Measurements from ENCODE around the gene LMTK3.
A peak's percentile ranks its signal among the peaks of the same experiment; 100 is the strongest.
"Not testable (repeated sequence)": the region's sequence is repeated elsewhere in the genome, so short reads cannot be mapped to it uniquely, and the experiment has no call there.

LMTK3 gene

GRCh38 chr19:48540110-48540509 is 28.5 kb upstream of the LMTK3 start:
- DNase-seq: no peak

- DNase-seq: no peak
These were observed 28.0 kb upstream of the LMTK3 start for GRCh38 chr19:48539503-48540096.

- DNase-seq: not testable (repeated sequence)
These were observed 26.4 kb upstream of the LMTK3 start for GRCh38 chr19:48538057-48538456.

- DNase-seq: no peak
These were observed 25.9 kb upstream of the LMTK3 start for GRCh38 chr19:48537541-48537940.

GRCh38 chr19:48533770-48534169 is 22.1 kb upstream of the LMTK3 start:
- no peak for DNase-seq

- no peak for DNase-seq
These were observed 19.1 kb upstream of the LMTK3 start for GRCh38 chr19:48530770-48531169.

- no peak for DNase-seq
These were observed 18.6 kb upstream of the LMTK3 start for GRCh38 chr19:48530066-48530720.

GRCh38 chr19:48529156-48529555 is 17.5 kb upstream of the LMTK3 start:
- DNase-seq: no peak

- DNase-seq: no peak
These were observed 13.1 kb upstream of the LMTK3 start for GRCh38 chr19:48524732-48525131.

GRCh38 chr19:48524221-48524620 is 12.6 kb upstream of the LMTK3 start:
- no peak for DNase-seq

GRCh38 chr19:48520134-48520533 is 8.5 kb upstream of the LMTK3 start:
- DNase-seq: no peak

GRCh38 chr19:48519426-48519825 is 7.8 kb upstream of the LMTK3 start:
- not testable (repeated sequence) for DNase-seq

- DNase-seq: no peak
These were observed 6.6 kb upstream of the LMTK3 start for GRCh38 chr19:48518207-48518606.

GRCh38 chr19:48516536-48516935 is 4.9 kb upstream of the LMTK3 start:
- DNase-seq: no peak

- DNase-seq: no peak
These were observed 2.5 kb upstream of the LMTK3 start for GRCh38 chr19:48514123-48514458.

GRCh38 chr19:48513289-48514122 is 1.9 kb upstream of the LMTK3 start:
- peak; percentile 68 for DNase-seq

- no peak for DNase-seq
These were observed 1.1 kb upstream of the LMTK3 start for GRCh38 chr19:48512504-48513288.

- no peak for DNase-seq
These were observed 309 bp downstream of the LMTK3 start for GRCh38 chr19:48511321-48511731.

GRCh38 chr19:48510421-48511268 is 990 bp downstream of the LMTK3 start:
- DNase-seq: peak; percentile 67

GRCh38 chr19:48509467-48510194 is 2.0 kb downstream of the LMTK3 start:
- no peak for DNase-seq

- DNase-seq: no peak
These were observed 2.8 kb downstream of the LMTK3 start for GRCh38 chr19:48508729-48509411.

Data from stimulated activated CD4-positive, alpha-beta T cell treated with anti-CD3 and anti-CD28 coated beads, Interleukin-12 subunit alpha, Interleukin-12 subunit beta, amount 100 ng/mL, for 4 hours (primary cell).